ENCODE measurements around the gene FAM180A.

The FAM180A gene

DNA sequence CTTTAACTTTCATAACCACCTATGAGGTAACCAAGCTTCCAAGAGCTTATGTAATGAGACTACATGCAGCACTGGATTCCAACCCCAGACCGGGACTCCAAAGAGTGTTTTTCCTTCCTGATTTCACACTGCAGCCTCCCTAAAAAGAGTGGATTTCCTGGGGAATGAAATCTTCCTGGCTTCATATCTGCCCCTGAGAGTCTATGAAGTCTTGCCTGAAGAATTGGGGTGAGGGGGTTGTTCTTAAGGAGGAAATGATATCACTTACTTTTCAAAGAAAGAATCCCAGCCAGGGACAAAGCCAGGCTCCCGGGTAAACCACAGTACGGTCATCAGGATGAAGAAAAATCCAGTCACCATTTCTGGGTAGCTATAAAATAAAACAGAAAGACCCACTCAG lies 56.6 kb downstream of the FAM180A start:
- Histone ChIP-seq H3K9ac (ENCODE audit: insufficient read length, low read depth) (no peak overlapping the region), H3K36me3 (ENCODE audit: insufficient read depth, insufficient read length, low read length) (no peaks in the 10 kb centered on the region), H3K4me1 (ENCODE audit: insufficient read depth, insufficient read length) (no peaks in the 10 kb centered on the region), H3K9me3 (ENCODE audit: insufficient read depth, low read length) (no peaks in the 10 kb centered on the region), H3K27me3 (ENCODE audit: insufficient read depth, insufficient read length) (no peaks in the 10 kb centered on the region), H3K4me3 (ENCODE audit: insufficient read length, low read depth) (no peak overlapping the region)
- no peak for TF ChIP-seq ZNF274 (IDR thresholded peaks at IDR 0.05; ENCODE audit: low read depth, low read length)
- TF ChIP-seq YY1 (IDR thresholded peaks at IDR 0.05; ENCODE audit: insufficient read depth, insufficient read length): no peak
- TF ChIP-seq SUZ12 (IDR thresholded peaks at IDR 0.05; ENCODE audit: extremely low read depth, insufficient read depth, insufficient read length): no peak
- no peak for DNase-seq (ENCODE audit: low read depth, low spot score)

GRCh38 chr7:135690566-135690965 lies 58.0 kb downstream of the FAM180A start:
- Histone ChIP-seq H3K36me3 (ENCODE audit: insufficient read depth, insufficient read length, low read length) (no peaks in the 10 kb centered on the region), H3K9ac (ENCODE audit: insufficient read length, low read depth) (no peak overlapping the region), H3K9me3 (ENCODE audit: insufficient read depth, low read length) (no peaks in the 10 kb centered on the region), H3K4me3 (ENCODE audit: insufficient read length, low read depth) (no peak overlapping the region), H3K27me3 (ENCODE audit: insufficient read depth, insufficient read length) (no peaks in the 10 kb centered on the region), H3K4me1 (ENCODE audit: insufficient read depth, insufficient read length) (no peaks in the 10 kb centered on the region)
- TF ChIP-seq YY1 (IDR thresholded peaks at IDR 0.05; ENCODE audit: insufficient read depth, insufficient read length): no peak
- TF ChIP-seq SUZ12 (IDR thresholded peaks at IDR 0.05; ENCODE audit: extremely low read depth, insufficient read depth, insufficient read length): no peak
- no peak for TF ChIP-seq ZNF274 (IDR thresholded peaks at IDR 0.05; ENCODE audit: low read depth, low read length)
- no peak for DNase-seq (ENCODE audit: low read depth, low spot score)

DNA sequence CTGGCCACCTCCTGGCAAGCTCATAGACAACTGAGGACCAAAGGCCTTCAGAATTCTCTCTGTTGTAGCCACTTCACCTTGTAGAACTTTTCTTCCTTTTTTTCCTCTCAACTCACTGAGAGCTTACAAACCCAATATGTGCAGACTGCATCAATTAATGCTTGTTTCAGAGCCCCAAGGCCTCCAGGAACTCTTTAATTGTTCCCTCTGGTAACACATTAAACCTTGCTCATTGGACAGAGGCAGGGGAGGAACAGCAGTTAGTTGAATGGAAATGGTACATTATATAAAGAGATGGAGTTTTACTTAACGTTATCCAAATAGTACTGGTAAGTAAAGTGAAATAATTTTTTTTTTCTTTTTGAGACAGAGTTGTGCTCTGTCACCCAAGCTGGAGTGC lies 61.1 kb downstream of the FAM180A start:
- Histone ChIP-seq H3K9ac (ENCODE audit: insufficient read length, low read depth) (no peak overlapping the region), H3K4me1 (ENCODE audit: insufficient read depth, insufficient read length) (no peaks in the 10 kb centered on the region), H3K27me3 (ENCODE audit: insufficient read depth, insufficient read length) (no peaks in the 10 kb centered on the region), H3K4me3 (ENCODE audit: insufficient read length, low read depth) (no peak overlapping the region), H3K9me3 (ENCODE audit: insufficient read depth, low read length) (no peaks in the 10 kb centered on the region), H3K36me3 (ENCODE audit: insufficient read depth, insufficient read length, low read length) (peaks cover 4% of the 10 kb centered on the region)
- no peak for DNase-seq (ENCODE audit: low read depth, low spot score)
- TF ChIP-seq YY1 (IDR thresholded peaks at IDR 0.05; ENCODE audit: insufficient read depth, insufficient read length) (no peak), ZNF274 (IDR thresholded peaks at IDR 0.05; ENCODE audit: low read depth, low read length) (no peak), SUZ12 (IDR thresholded peaks at IDR 0.05; ENCODE audit: extremely low read depth, insufficient read depth, insufficient read length) (no peak)

DNA sequence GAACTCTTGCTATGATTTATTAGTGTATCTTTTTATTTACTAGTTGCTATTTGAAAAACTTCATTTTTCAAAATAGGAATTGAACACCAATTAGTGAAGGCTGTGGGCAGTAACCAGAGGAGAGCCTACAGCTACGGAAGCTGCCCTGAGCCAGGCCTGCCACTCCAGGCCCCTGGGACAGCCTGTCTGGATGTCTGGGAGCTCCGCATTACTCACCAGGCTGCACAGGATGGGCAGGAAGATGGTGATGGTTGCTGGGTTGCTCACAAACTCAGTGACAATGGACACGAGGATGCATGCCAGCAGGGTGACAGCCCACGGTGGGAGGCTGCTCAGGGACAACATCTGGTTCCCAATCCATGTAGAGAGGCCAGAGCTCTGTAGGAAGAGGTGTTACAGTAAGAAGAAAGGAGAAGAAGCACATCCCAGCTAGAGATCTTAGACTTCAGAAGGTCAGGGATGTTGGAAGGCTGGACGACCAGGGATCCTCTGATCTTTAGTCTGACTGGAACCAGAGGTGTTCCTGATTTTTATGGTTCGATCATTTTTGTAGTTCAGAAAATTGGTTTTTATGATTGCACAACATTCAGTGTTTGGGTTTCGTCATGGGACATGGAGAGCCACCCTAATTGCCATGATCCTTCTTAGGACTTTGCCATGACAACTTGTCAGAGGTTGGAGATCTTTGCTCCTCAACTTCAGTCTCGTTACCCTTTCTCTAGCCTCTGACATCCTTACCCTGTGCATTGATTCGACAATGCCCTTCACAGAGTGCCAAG lies 63.1 kb downstream of the FAM180A start:
- TF ChIP-seq SUZ12 (IDR thresholded peaks at IDR 0.05; ENCODE audit: extremely low read depth, insufficient read depth, insufficient read length) (no peak), YY1 (IDR thresholded peaks at IDR 0.05; ENCODE audit: insufficient read depth, insufficient read length) (no peak), ZNF274 (IDR thresholded peaks at IDR 0.05; ENCODE audit: low read depth, low read length) (no peak)
- no peaks in the 10 kb centered on the region for H3K4me1 ChIP-seq (ENCODE audit: insufficient read depth, insufficient read length)
- DNase-seq (ENCODE audit: low read depth, low spot score): no peak
- H3K9me3 ChIP-seq (ENCODE audit: insufficient read depth, low read length): no peaks in the 10 kb centered on the region
- H3K27me3 ChIP-seq (ENCODE audit: insufficient read depth, insufficient read length): no peaks in the 10 kb centered on the region
- peaks cover 10% of the 10 kb centered on the region for H3K36me3 ChIP-seq (ENCODE audit: insufficient read depth, insufficient read length, low read length)
- no peak overlapping the region for H3K9ac ChIP-seq (ENCODE audit: insufficient read length, low read depth)
- H3K4me3 ChIP-seq (ENCODE audit: insufficient read length, low read depth): no peak overlapping the region

DNA sequence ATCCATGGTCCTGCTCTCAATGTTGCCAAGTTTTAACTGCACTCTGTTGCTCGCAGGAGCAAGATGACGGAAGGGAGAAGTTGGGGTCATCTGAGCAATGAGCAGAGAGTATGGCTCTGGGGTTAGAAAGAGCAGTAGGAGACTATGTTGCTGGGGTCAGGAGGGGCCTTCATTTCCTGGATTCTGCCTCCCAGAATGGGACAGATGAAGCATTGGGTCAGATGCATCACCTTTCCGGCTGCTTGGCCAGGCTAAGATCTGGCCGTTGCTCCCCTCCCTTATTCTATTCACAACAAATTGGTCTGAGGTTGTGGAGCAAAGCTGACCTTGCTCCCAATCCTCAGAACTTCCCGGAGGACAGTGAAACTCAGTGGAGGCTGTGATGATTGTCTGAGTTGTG lies 63.9 kb downstream of the FAM180A start:
- peaks cover 10% of the 10 kb centered on the region for H3K36me3 ChIP-seq (ENCODE audit: insufficient read depth, insufficient read length, low read length)
- H3K27me3 ChIP-seq (ENCODE audit: insufficient read depth, insufficient read length): no peaks in the 10 kb centered on the region
- TF ChIP-seq YY1 (IDR thresholded peaks at IDR 0.05; ENCODE audit: insufficient read depth, insufficient read length) (no peak), SUZ12 (IDR thresholded peaks at IDR 0.05; ENCODE audit: extremely low read depth, insufficient read depth, insufficient read length) (no peak), ZNF274 (IDR thresholded peaks at IDR 0.05; ENCODE audit: low read depth, low read length) (no peak)
- no peak overlapping the region for H3K9ac ChIP-seq (ENCODE audit: insufficient read length, low read depth)
- H3K4me3 ChIP-seq (ENCODE audit: insufficient read length, low read depth): no peak overlapping the region
- no peak for DNase-seq (ENCODE audit: low read depth, low spot score)
- H3K9me3 ChIP-seq (ENCODE audit: insufficient read depth, low read length): no peaks in the 10 kb centered on the region
- no peaks in the 10 kb centered on the region for H3K4me1 ChIP-seq (ENCODE audit: insufficient read depth, insufficient read length)

DNA sequence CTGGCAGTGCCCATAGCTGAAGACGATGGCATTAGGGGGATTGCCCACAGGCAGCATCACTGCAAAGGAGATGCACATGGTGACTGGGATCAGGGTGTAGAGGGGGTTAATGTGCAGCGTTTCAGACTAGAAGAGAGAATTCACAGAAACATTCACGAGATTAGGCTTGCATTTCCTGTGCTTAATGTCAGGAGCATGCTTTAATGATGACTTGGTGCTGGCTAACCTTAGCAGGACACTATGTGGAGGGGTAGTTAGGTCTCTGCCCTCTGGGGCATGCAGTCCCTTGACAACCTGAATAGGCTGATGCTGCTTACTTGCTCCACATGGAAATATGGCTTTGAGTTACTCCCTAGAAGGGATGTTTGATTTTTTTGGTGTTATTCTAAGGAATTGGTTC lies 64.5 kb downstream of the FAM180A start:
- DNase-seq (ENCODE audit: low read depth, low spot score): no peak
- H3K9me3 ChIP-seq (ENCODE audit: insufficient read depth, low read length): no peaks in the 10 kb centered on the region
- H3K9ac ChIP-seq (ENCODE audit: insufficient read length, low read depth): no peak overlapping the region
- peaks cover 10% of the 10 kb centered on the region for H3K36me3 ChIP-seq (ENCODE audit: insufficient read depth, insufficient read length, low read length)
- H3K4me3 ChIP-seq (ENCODE audit: insufficient read length, low read depth): no peak overlapping the region
- H3K4me1 ChIP-seq (ENCODE audit: insufficient read depth, insufficient read length): no peaks in the 10 kb centered on the region
- no peaks in the 10 kb centered on the region for H3K27me3 ChIP-seq (ENCODE audit: insufficient read depth, insufficient read length)
- TF ChIP-seq SUZ12 (IDR thresholded peaks at IDR 0.05; ENCODE audit: extremely low read depth, insufficient read depth, insufficient read length) (no peak), ZNF274 (IDR thresholded peaks at IDR 0.05; ENCODE audit: low read depth, low read length) (no peak), YY1 (IDR thresholded peaks at IDR 0.05; ENCODE audit: insufficient read depth, insufficient read length) (no peak)

- DNase-seq (ENCODE audit: low read depth, low spot score): no peak
- TF ChIP-seq SUZ12 (IDR thresholded peaks at IDR 0.05; ENCODE audit: extremely low read depth, insufficient read depth, insufficient read length) (no peak), ZNF274 (IDR thresholded peaks at IDR 0.05; ENCODE audit: low read depth, low read length) (no peak), YY1 (IDR thresholded peaks at IDR 0.05; ENCODE audit: insufficient read depth, insufficient read length) (no peak)
- no peaks in the 10 kb centered on the region for H3K4me1 ChIP-seq (ENCODE audit: insufficient read depth, insufficient read length)
- H3K36me3 ChIP-seq (ENCODE audit: insufficient read depth, insufficient read length, low read length): peaks cover 13% of the 10 kb centered on the region
- no peaks in the 10 kb centered on the region for H3K27me3 ChIP-seq (ENCODE audit: insufficient read depth, insufficient read length)
- H3K4me3 ChIP-seq (ENCODE audit: insufficient read length, low read depth): no peak overlapping the region
- H3K9ac ChIP-seq (ENCODE audit: insufficient read length, low read depth): no peak overlapping the region
- no peaks in the 10 kb centered on the region for H3K9me3 ChIP-seq (ENCODE audit: insufficient read depth, low read length)
These were observed 65.0 kb downstream of the FAM180A start for GRCh38 chr7:135683609-135684008.
